ENCODE measurements around the gene BEND6.

The BEND6 gene

GRCh38 chr6:57021086-57021720 lies 66.3 kb downstream of the BEND6 start:
- no peak overlapping the region for H3K4me3 ChIP-seq (replicated peaks; ENCODE audit: low read depth, low read length)
- peak; percentile 47 for TF ChIP-seq CTCF (IDR thresholded peaks at IDR 0.05; ENCODE audit: low read length, missing control alignments)
- peak; percentile 73 for DNase-seq (ENCODE audit: low read depth)

GRCh38 chr6:57024321-57024720 lies 69.4 kb downstream of the BEND6 start:
- no peak overlapping the region for H3K4me3 ChIP-seq (replicated peaks; ENCODE audit: low read depth, low read length)
- no peak for TF ChIP-seq CTCF (IDR thresholded peaks at IDR 0.05; ENCODE audit: low read length, missing control alignments)
- no peak for DNase-seq (ENCODE audit: low read depth)

GRCh38 chr6:57024775-57025174 lies 69.9 kb downstream of the BEND6 start:
- DNase-seq (ENCODE audit: low read depth), result no peak
- H3K4me3 ChIP-seq (replicated peaks; ENCODE audit: low read depth, low read length), result no peak overlapping the region
- TF ChIP-seq CTCF (IDR thresholded peaks at IDR 0.05; ENCODE audit: low read length, missing control alignments), result no peak

GRCh38 chr6:57026001-57026400 lies 71.1 kb downstream of the BEND6 start:
- no peak overlapping the region for H3K4me3 ChIP-seq (replicated peaks; ENCODE audit: low read depth, low read length)
- no peak for DNase-seq (ENCODE audit: low read depth)
- no peak for TF ChIP-seq CTCF (IDR thresholded peaks at IDR 0.05; ENCODE audit: low read length, missing control alignments)

GRCh38 chr6:57027301-57027700 lies 72.4 kb downstream of the BEND6 start:
- no peak overlapping the region for H3K4me3 ChIP-seq (replicated peaks; ENCODE audit: low read depth, low read length)
- no peak for DNase-seq (ENCODE audit: low read depth)

GRCh38 chr6:57029213-57029612 lies 74.3 kb downstream of the BEND6 start:
- TF ChIP-seq CTCF (IDR thresholded peaks at IDR 0.05; ENCODE audit: low read length, missing control alignments), result no peak
- no peak overlapping the region for H3K4me3 ChIP-seq (replicated peaks; ENCODE audit: low read depth, low read length)
- no peak for DNase-seq (ENCODE audit: low read depth)

More at GRCh38 chr6:57027301-57027700, 72.4 kb downstream of the BEND6 start:
- no peak for TF ChIP-seq CTCF (IDR thresholded peaks at IDR 0.05; ENCODE audit: low read length, missing control alignments)

GRCh38 chr6:57033228-57033627 lies 78.3 kb downstream of the BEND6 start:
- no peak for TF ChIP-seq CTCF (IDR thresholded peaks at IDR 0.05; ENCODE audit: low read length, missing control alignments)
- no peak overlapping the region for H3K4me3 ChIP-seq (replicated peaks; ENCODE audit: low read depth, low read length)
- no peak for DNase-seq (ENCODE audit: low read depth)

Data from fibroblast of pulmonary artery (primary cell).